ENCODE data around the gene HACD4. TPM values are rescaled to one million over a fixed set of nuclear protein-coding genes. Genes with fewer than 3 reads are reported as not detected.

The HACD4 gene
- total RNA-seq, 8 experiments from 2014 or later, result 1.4 to 4.5 (median 2.5) TPM

GRCh38 chr9:21039302-21039701 is 7.9 kb upstream of the HACD4 start:
- Histone ChIP-seq H3K27ac (no peak overlapping the region), H3K4me1 (replicated peaks in 1 of 2) (no peaks in the 10 kb centered on the region), H3K4me3 (no peak overlapping the region)
- no peak for ATAC-seq (replicated peaks in 6 of 8)
- in situ Hi-C loops (cut with MboI; ENCODE audit: low pct_unique_long_range_greater_than_20kb in 2 of 9, low sequenced_read_pairs in 9 of 9, unreplicated experiment in 9 of 9), result no loop called here
- 80 to 100% (median 88%) methylated on average over 1 of the region's 1 CpG; no CpG with 5 or more reads in 2 of the 10 experiments for WGBS, 10 experiments

- Histone ChIP-seq H3K4me3 (no peak overlapping the region), H3K4me1 (replicated peaks in 1 of 2) (no peaks in the 10 kb centered on the region), H3K27ac (no peak overlapping the region)
- ATAC-seq (replicated peaks in 6 of 8), result no peak
- WGBS, 10 experiments, result 40 to 100% (median 84%) methylated on average over 1 to 2 of the region's 2 CpGs
- in situ Hi-C loops (cut with MboI; ENCODE audit: low pct_unique_long_range_greater_than_20kb in 2 of 9, low sequenced_read_pairs in 9 of 9, unreplicated experiment in 9 of 9), result no loop called here
These were observed 5.8 kb upstream of the HACD4 start for GRCh38 chr9:21037278-21037677.

GRCh38 chr9:21031808-21032183 is 356 bp upstream of the HACD4 start:
- 60 to 97% (median 93%) methylated on average over 6 to 13 of the region's 22 CpGs; no CpG with 5 or more reads in 5 of the 10 experiments for WGBS, 10 experiments
- H3K4me3 ChIP-seq, result no peak overlapping the region
- in situ Hi-C loops (cut with MboI; ENCODE audit: low pct_unique_long_range_greater_than_20kb in 2 of 9, low sequenced_read_pairs in 9 of 9, unreplicated experiment in 9 of 9), result no loop called here

GRCh38 chr9:21030389-21031035 is 928 bp downstream of the HACD4 start:
- in situ Hi-C loops (cut with MboI; ENCODE audit: low pct_unique_long_range_greater_than_20kb in 2 of 9, low sequenced_read_pairs in 9 of 9, unreplicated experiment in 9 of 9), result no loop called here
- H3K27ac ChIP-seq, result no peak overlapping the region
- 0 to 100% (median 91%) methylated on average over 1 to 5 of the region's 5 CpGs for WGBS, 10 experiments
- no peaks in the 10 kb centered on the region for H3K4me1 ChIP-seq (replicated peaks in 1 of 2)
- no peak overlapping the region for H3K4me3 ChIP-seq
- peak in 2 of 8 experiments; percentile 70 to 84 for ATAC-seq (replicated peaks in 6 of 8)

More at GRCh38 chr9:21031808-21032183, 356 bp upstream of the HACD4 start:
- no peak for ATAC-seq (replicated peaks in 6 of 8)
- no peak overlapping the region for H3K27ac ChIP-seq
- no peaks in the 10 kb centered on the region for H3K4me1 ChIP-seq (replicated peaks in 1 of 2)

- Histone ChIP-seq H3K4me1 (replicated peaks in 1 of 2) (no peaks in the 10 kb centered on the region), H3K27ac (no peak overlapping the region), H3K4me3 (no peak overlapping the region)
- ATAC-seq (replicated peaks in 6 of 8), result no peak
- WGBS, 10 experiments, result 73 to 100% (median 81%) methylated on average over 1 to 8 of the region's 8 CpGs; no CpG with 5 or more reads in 2 of the 10 experiments
- in situ Hi-C loops (cut with MboI; ENCODE audit: low pct_unique_long_range_greater_than_20kb in 2 of 9, low sequenced_read_pairs in 9 of 9, unreplicated experiment in 9 of 9), result no loop called here
These were observed 1.8 kb downstream of the HACD4 start for GRCh38 chr9:21029661-21030060.

- Histone ChIP-seq H3K27ac (no peak overlapping the region), H3K4me1 (replicated peaks in 1 of 2) (no peaks in the 10 kb centered on the region), H3K4me3 (no peak overlapping the region)
- ATAC-seq (replicated peaks in 6 of 8), result no peak
- in situ Hi-C loops (cut with MboI; ENCODE audit: low pct_unique_long_range_greater_than_20kb in 2 of 9, low sequenced_read_pairs in 9 of 9, unreplicated experiment in 9 of 9), result no loop called here
- WGBS, 10 experiments, result 0 to 66% (median 37%) methylated on average over 1 to 3 of the region's 3 CpGs; no CpG with 5 or more reads in 2 of the 10 experiments
These were observed 3.0 kb downstream of the HACD4 start for GRCh38 chr9:21028466-21028865.

- ATAC-seq (replicated peaks in 6 of 8), result no peak
- no peak overlapping the region for H3K4me3 ChIP-seq
- in situ Hi-C loops (cut with MboI; ENCODE audit: low pct_unique_long_range_greater_than_20kb in 2 of 9, low sequenced_read_pairs in 9 of 9, unreplicated experiment in 9 of 9), result no loop called here
- no peaks in the 10 kb centered on the region for H3K4me1 ChIP-seq (replicated peaks in 1 of 2)
- 0 to 100% (median 70%) methylated on average over 1 to 4 of the region's 4 CpGs; no CpG with 5 or more reads in 2 of the 10 experiments for WGBS, 10 experiments
- H3K27ac ChIP-seq, result no peak overlapping the region
These were observed 4.1 kb downstream of the HACD4 start for GRCh38 chr9:21027295-21027694.

- in situ Hi-C loops (cut with MboI; ENCODE audit: low pct_unique_long_range_greater_than_20kb in 2 of 9, low sequenced_read_pairs in 9 of 9, unreplicated experiment in 9 of 9), result no loop called here
- ATAC-seq (replicated peaks in 6 of 8), result no peak
- Histone ChIP-seq H3K4me1 (replicated peaks in 1 of 2) (no peaks in the 10 kb centered on the region), H3K27ac (no peak overlapping the region), H3K4me3 (no peak overlapping the region)
- 56 to 100% (median 96%) methylated on average over 1 to 2 of the region's 2 CpGs; no CpG with 5 or more reads in 1 of the 10 experiments for WGBS, 10 experiments
These were observed 7.6 kb downstream of the HACD4 start for GRCh38 chr9:21023861-21024260.

GRCh38 chr9:21018177-21018576 is 13.3 kb downstream of the HACD4 start:
- Histone ChIP-seq H3K4me3 (no peak overlapping the region), H3K4me1 (replicated peaks in 1 of 2) (no peaks in the 10 kb centered on the region), H3K27ac (no peak overlapping the region)
- in situ Hi-C loops (cut with MboI; ENCODE audit: low pct_unique_long_range_greater_than_20kb in 2 of 9, low sequenced_read_pairs in 9 of 9, unreplicated experiment in 9 of 9), result no loop called here
- ATAC-seq (replicated peaks in 6 of 8), result no peak
- 67 to 100% (median 88%) methylated on average over 1 to 2 of the region's 2 CpGs; no CpG with 5 or more reads in 2 of the 10 experiments for WGBS, 10 experiments

- Histone ChIP-seq H3K4me3 (no peak overlapping the region), H3K4me1 (replicated peaks in 1 of 2) (no peaks in the 10 kb centered on the region), H3K27ac (no peak overlapping the region)
- in situ Hi-C loops (cut with MboI; ENCODE audit: low pct_unique_long_range_greater_than_20kb in 2 of 9, low sequenced_read_pairs in 9 of 9, unreplicated experiment in 9 of 9), result no loop called here
- 28 to 100% (median 93%) methylated on average over 1 to 2 of the region's 2 CpGs; no CpG with 5 or more reads in 1 of the 10 experiments for WGBS, 10 experiments
- no peak for ATAC-seq (replicated peaks in 6 of 8)
These were observed 14.5 kb downstream of the HACD4 start for GRCh38 chr9:21016701-21017491.

- in situ Hi-C loops (cut with MboI; ENCODE audit: low pct_unique_long_range_greater_than_20kb in 2 of 9, low sequenced_read_pairs in 9 of 9, unreplicated experiment in 9 of 9), result no loop called here
- no peak overlapping the region for H3K4me3 ChIP-seq
- no peak overlapping the region for H3K27ac ChIP-seq
- no peak for ATAC-seq (replicated peaks in 6 of 8)
- no peaks in the 10 kb centered on the region for H3K4me1 ChIP-seq (replicated peaks in 1 of 2)
These were observed 15.4 kb downstream of the HACD4 start for GRCh38 chr9:21015995-21016394.

- Histone ChIP-seq H3K4me1 (replicated peaks in 1 of 2) (no peaks in the 10 kb centered on the region), H3K4me3 (no peak overlapping the region), H3K27ac (no peak overlapping the region)
- in situ Hi-C loops (cut with MboI; ENCODE audit: low pct_unique_long_range_greater_than_20kb in 2 of 9, low sequenced_read_pairs in 9 of 9, unreplicated experiment in 9 of 9), result no loop called here
- peak in 2 of 8 experiments; percentile 25 to 59 for ATAC-seq (replicated peaks in 6 of 8)
- 40 to 100% (median 58%) methylated on average over 2 to 5 of the region's 5 CpGs for WGBS, 10 experiments
These were observed 16.2 kb downstream of the HACD4 start for GRCh38 chr9:21015129-21015815.

- ATAC-seq (replicated peaks in 6 of 8), result no peak
- Histone ChIP-seq H3K4me3 (no peak overlapping the region), H3K27ac (no peak overlapping the region), H3K4me1 (replicated peaks in 1 of 2) (no peaks in the 10 kb centered on the region)
- 40 to 100% (median 98%) methylated on average over 1 to 2 of the region's 2 CpGs for WGBS, 10 experiments
- in situ Hi-C loops (cut with MboI; ENCODE audit: low pct_unique_long_range_greater_than_20kb in 2 of 9, low sequenced_read_pairs in 9 of 9, unreplicated experiment in 9 of 9), result no loop called here
These were observed 29.4 kb downstream of the HACD4 start for GRCh38 chr9:21002040-21002439.
